Neural progenitor cell (in vitro differentiated cells): Measurements from ENCODE around the gene PRUNE2. TPM values are rescaled to one million over a fixed set of nuclear protein-coding genes. Genes with fewer than 3 reads are reported as not detected.

Source experiments
- DNase-seq: peaks from one replicate; pipeline ENCODE4 v3.0.0-alpha.2; 2016; ENCODE audit warnings: low spot score
- H2AFZ ChIP-seq: fragments of 200-600 bp; sonication (generic); replicated peaks from 2 replicates; pipeline ENCODE4 v1.6.1; 2016; ENCODE audit warnings: antibody characterized with exemption
- H3F3A ChIP-seq: fragments of 200-600 bp; sonication (generic); 2 replicates; pipeline ENCODE4 v1.6.1; 2016; ENCODE audit warnings: antibody characterized with exemption, low read depth
- H3K27ac ChIP-seq: fragments of 200-600 bp; sonication (generic); 2 replicates; pipeline ENCODE4 v1.5.1; 2016; ENCODE audit warnings: mild to moderate bottlenecking
- H3K27me3 ChIP-seq: fragments of 200-600 bp; sonication (generic); 2 replicates; pipeline ENCODE4 v1.6.1; 2016; ENCODE audit warnings: mild to moderate bottlenecking, moderate library complexity
- H3K36me3 ChIP-seq: fragments of 200-600 bp; sonication (generic); 2 replicates; pipeline ENCODE4 v1.5.1; 2016
- H3K4me1 ChIP-seq: fragments of 200-600 bp; sonication (generic); 2 replicates; pipeline ENCODE4 v1.6.1; 2016; ENCODE audit warnings: mixed run types
- H3K4me2 ChIP-seq: fragments of 200-600 bp; sonication (generic); 2 replicates; pipeline ENCODE4 v1.6.1; 2016
- H3K4me3 ChIP-seq: fragments of 200-600 bp; sonication (generic); 2 replicates; pipeline ENCODE4 v1.5.1; 2016
- H3K79me2 ChIP-seq: fragments of 200-600 bp; sonication (generic); 2 replicates; pipeline ENCODE4 v1.6.1; 2016; ENCODE audit warnings: low read depth
- H3K9ac ChIP-seq: fragments of 200-600 bp; sonication (generic); 2 replicates; pipeline ENCODE4 v1.6.1; 2016
- H3K9me3 ChIP-seq: fragments of 200-600 bp; sonication (generic); 2 replicates; pipeline ENCODE4 v1.5.1; 2016; ENCODE audit warnings: low read depth
- H4K20me1 ChIP-seq: fragments of 200-600 bp; sonication (generic); 2 replicates; pipeline ENCODE4 v1.6.1; 2016; ENCODE audit warnings: low read depth
- H3K27ac Mint-ChIP-seq: 3 replicates; pipeline ENCODE4 v1.8.0; 2021; ENCODE audit warnings: mixed read lengths
- H3K27me3 Mint-ChIP-seq: 2 replicates; pipeline ENCODE4 v1.8.0; 2022; ENCODE audit warnings: low read depth, mild to moderate bottlenecking, inconsistent platforms, moderate library complexity, mixed read lengths; ENCODE audit not compliant: insufficient read depth
- H3K36me3 Mint-ChIP-seq: 3 replicates; pipeline ENCODE4 v1.8.0; 2021; ENCODE audit warnings: mixed read lengths
- H3K4me1 Mint-ChIP-seq: 3 replicates; pipeline ENCODE4 v1.8.0; 2021; ENCODE audit warnings: mixed read lengths
- H3K4me3 Mint-ChIP-seq: 3 replicates; pipeline ENCODE4 v1.8.0; 2021; ENCODE audit warnings: mild to moderate bottlenecking, moderate library complexity, mixed read lengths
- H3K9me3 Mint-ChIP-seq: 3 replicates; pipeline ENCODE4 v1.8.0; 2020; ENCODE audit warnings: mixed read lengths
- EZH2 ChIP-seq: fragments of 200-600 bp; sonication (generic); IDR thresholded peaks from 2 replicates; pipeline ENCODE4 v1.6.1; 2017; ENCODE audit warnings: antibody characterized with exemption, mild to moderate bottlenecking, moderate library complexity
- EZH2phosphoT487 ChIP-seq: fragments of 200-600 bp; sonication (generic); IDR thresholded peaks from 2 replicates; pipeline ENCODE4 v1.6.1; 2017; ENCODE audit warnings: antibody characterized with exemption
- total RNA-seq: library from RNA; depleted of rRNA; stranded (reverse); fragments of >200 nt; gene quantifications from 2 replicates; pipeline ENCODE4 v1.2.3, GENCODE V29; 2015; ENCODE audit warnings: low replicate concordance
- TF ChIP-seq, protein P1 (sequence below): fragments of 200-600 bp; sonication (generic); IDR thresholded peaks from 2 replicates; pipeline ENCODE4 v1.5.1; 2017; ENCODE audit warnings: antibody characterized with exemption, mild to moderate bottlenecking

Gene PRUNE2
- total RNA-seq, 1 donor from 2014 or later, result 28.2 TPM

GRCh38 chr9:76761448-76761847 lies 144.5 kb downstream of the PRUNE2 start:
- no peaks in the 10 kb centered on the region for H3F3A ChIP-seq
- peaks cover under 1% of the 10 kb centered on the region for H3K4me1 Mint-ChIP-seq
- no peak overlapping the region for H3K4me3 Mint-ChIP-seq
- H3K36me3 Mint-ChIP-seq, result no peaks in the 10 kb centered on the region
- no peak overlapping the region for H2AFZ ChIP-seq
- H3K27ac Mint-ChIP-seq, result no peak overlapping the region
- H4K20me1 ChIP-seq, result no peaks in the 10 kb centered on the region
- H3K9me3 Mint-ChIP-seq, result no peaks in the 10 kb centered on the region
- no peaks in the 10 kb centered on the region for H3K36me3 ChIP-seq
- no peaks in the 10 kb centered on the region for H3K79me2 ChIP-seq
- H3K27ac ChIP-seq, result no peak overlapping the region
- peaks cover under 1% of the 10 kb centered on the region for H3K4me1 ChIP-seq
- no peaks in the 10 kb centered on the region for H3K9me3 ChIP-seq
- H3K27me3 ChIP-seq, result no peaks in the 10 kb centered on the region
- peaks cover 8% of the 10 kb centered on the region for H3K27me3 Mint-ChIP-seq
- TF ChIP-seq EZH2phosphoT487, result no peak
- TF ChIP-seq, protein P1, sequence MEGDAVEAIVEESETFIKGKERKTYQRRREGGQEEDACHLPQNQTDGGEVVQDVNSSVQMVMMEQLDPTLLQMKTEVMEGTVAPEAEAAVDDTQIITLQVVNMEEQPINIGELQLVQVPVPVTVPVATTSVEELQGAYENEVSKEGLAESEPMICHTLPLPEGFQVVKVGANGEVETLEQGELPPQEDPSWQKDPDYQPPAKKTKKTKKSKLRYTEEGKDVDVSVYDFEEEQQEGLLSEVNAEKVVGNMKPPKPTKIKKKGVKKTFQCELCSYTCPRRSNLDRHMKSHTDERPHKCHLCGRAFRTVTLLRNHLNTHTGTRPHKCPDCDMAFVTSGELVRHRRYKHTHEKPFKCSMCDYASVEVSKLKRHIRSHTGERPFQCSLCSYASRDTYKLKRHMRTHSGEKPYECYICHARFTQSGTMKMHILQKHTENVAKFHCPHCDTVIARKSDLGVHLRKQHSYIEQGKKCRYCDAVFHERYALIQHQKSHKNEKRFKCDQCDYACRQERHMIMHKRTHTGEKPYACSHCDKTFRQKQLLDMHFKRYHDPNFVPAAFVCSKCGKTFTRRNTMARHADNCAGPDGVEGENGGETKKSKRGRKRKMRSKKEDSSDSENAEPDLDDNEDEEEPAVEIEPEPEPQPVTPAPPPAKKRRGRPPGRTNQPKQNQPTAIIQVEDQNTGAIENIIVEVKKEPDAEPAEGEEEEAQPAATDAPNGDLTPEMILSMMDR, result peak; percentile 45
- TF ChIP-seq EZH2, result no peak
- no peak overlapping the region for H3K4me3 ChIP-seq
- H3K9ac ChIP-seq, result no peak overlapping the region
- no peak overlapping the region for H3K4me2 ChIP-seq
- DNase-seq, result no peak

DNA sequence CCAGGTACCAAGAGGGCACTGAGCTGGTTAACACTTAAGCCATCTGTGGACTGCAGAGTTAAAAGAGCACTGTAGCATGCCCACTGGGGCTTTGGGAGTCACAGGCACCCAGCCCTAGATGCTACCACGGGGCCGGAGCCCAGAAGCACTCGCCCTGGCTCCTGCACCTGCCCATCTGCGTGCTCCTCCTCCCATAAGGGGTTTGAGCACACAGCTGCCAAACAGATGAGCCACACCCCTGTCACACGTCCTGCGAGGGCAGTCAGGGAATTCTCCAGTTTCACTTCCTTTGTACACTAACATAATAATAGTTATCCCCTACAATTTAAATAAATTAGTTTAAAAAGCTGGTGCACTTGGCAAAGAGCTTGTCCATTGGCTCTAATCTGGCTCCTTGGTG lies 146.2 kb downstream of the PRUNE2 start:
- H3K27ac ChIP-seq, result no peak overlapping the region
- TF ChIP-seq EZH2phosphoT487 (no peak), EZH2 (no peak)
- TF ChIP-seq, protein P1, result no peak
- no peaks in the 10 kb centered on the region for H4K20me1 ChIP-seq
- H3K9me3 ChIP-seq, result no peaks in the 10 kb centered on the region
- Mint-ChIP-seq H3K36me3 (no peaks in the 10 kb centered on the region), H3K27ac (no peak overlapping the region), H3K4me3 (no peak overlapping the region), H3K9me3 (no peaks in the 10 kb centered on the region), H3K4me1 (peaks cover 4% of the 10 kb centered on the region), H3K27me3 (peaks cover 11% of the 10 kb centered on the region)
- no peak overlapping the region for H3K9ac ChIP-seq
- no peaks in the 10 kb centered on the region for H3K79me2 ChIP-seq
- H3K36me3 ChIP-seq, result no peaks in the 10 kb centered on the region
- H3F3A ChIP-seq, result no peaks in the 10 kb centered on the region
- DNase-seq, result no peak
- H3K4me3 ChIP-seq, result no peak overlapping the region
- H3K4me1 ChIP-seq, result peaks cover 2% of the 10 kb centered on the region
- no peak overlapping the region for H3K4me2 ChIP-seq
- H2AFZ ChIP-seq, result no peak overlapping the region
- H3K27me3 ChIP-seq, result no peaks in the 10 kb centered on the region

DNA sequence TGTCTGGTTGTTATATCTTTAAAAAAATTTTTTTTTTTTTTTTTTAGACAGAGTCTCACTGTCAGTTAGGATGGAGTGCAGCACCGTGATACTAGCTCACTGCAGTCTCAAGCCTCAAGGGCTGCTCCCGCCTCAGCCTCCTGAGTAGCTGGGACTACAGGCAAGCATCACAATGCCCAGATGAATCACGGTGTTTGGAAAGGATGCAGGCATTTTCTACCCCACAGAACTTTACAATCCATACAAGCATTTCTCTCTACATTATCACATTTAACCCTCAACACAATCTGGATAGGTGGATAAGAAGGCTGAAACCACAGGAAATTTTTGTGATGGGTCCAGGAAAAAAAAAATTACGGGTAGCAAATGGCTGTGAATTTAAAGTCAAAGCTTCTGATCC lies 147.4 kb downstream of the PRUNE2 start:
- no peak overlapping the region for H3K4me3 ChIP-seq
- no peak overlapping the region for H3K4me2 ChIP-seq
- H3K27ac Mint-ChIP-seq, result no peak overlapping the region
- no peak for DNase-seq
- H3K4me1 ChIP-seq, result peaks cover 2% of the 10 kb centered on the region
- TF ChIP-seq, protein P1, result no peak
- TF ChIP-seq EZH2 (no peak), EZH2phosphoT487 (no peak)
- no peaks in the 10 kb centered on the region for H3K27me3 ChIP-seq
- H3K9me3 ChIP-seq, result no peaks in the 10 kb centered on the region
- H3K9me3 Mint-ChIP-seq, result no peaks in the 10 kb centered on the region
- no peaks in the 10 kb centered on the region for H3K36me3 Mint-ChIP-seq
- peaks cover 9% of the 10 kb centered on the region for H3K27me3 Mint-ChIP-seq
- no peak overlapping the region for H3K9ac ChIP-seq
- H3K79me2 ChIP-seq, result no peaks in the 10 kb centered on the region
- H3F3A ChIP-seq, result no peaks in the 10 kb centered on the region
- no peak overlapping the region for H3K27ac ChIP-seq
- no peaks in the 10 kb centered on the region for H3K36me3 ChIP-seq
- peaks cover 4% of the 10 kb centered on the region for H3K4me1 Mint-ChIP-seq
- no peaks in the 10 kb centered on the region for H4K20me1 ChIP-seq
- no peak overlapping the region for H3K4me3 Mint-ChIP-seq
- no peak overlapping the region for H2AFZ ChIP-seq
